GM12878 (cell line): ENCODE results near the gene C9orf72. TPM values are rescaled to one million over a fixed set of nuclear protein-coding genes. Genes with fewer than 3 reads are reported as not detected.

ENCODE experiments used
- CREB1 ChIP-seq: IDR thresholded peaks from 2 replicates; pipeline ENCODE4 v1.6.1; 2012; ENCODE audit warnings: low read depth, mild to moderate bottlenecking, inconsistent platforms
- CUX1 ChIP-seq: IDR thresholded peaks from 2 replicates; pipeline ENCODE4 v1.6.1; 2012; ENCODE audit warnings: improper control_type of control experiment, low read depth, low read length; ENCODE audit not compliant: insufficient replicate concordance
- EGR1 ChIP-seq, 2 experiments: IDR thresholded peaks; 1 replicate in 1 of 2; 2 replicates in 1 of 2; pipeline ENCODE4 v1.6.1; 2011 to 2012; ENCODE audit warnings: low read depth in 2 of 2, low read length in 2 of 2, borderline replicate concordance in 1 of 2, mild to moderate bottlenecking in 1 of 2, moderate library complexity in 1 of 2
- ELK1 ChIP-seq: IDR thresholded peaks from 2 replicates; pipeline ENCODE4 v1.6.1; 2012; ENCODE audit warnings: low read depth, low read length, improper control_type of control experiment
- ESRRA ChIP-seq: IDR thresholded peaks from 2 replicates; pipeline ENCODE4 v1.6.1; 2012; ENCODE audit warnings: mild to moderate bottlenecking, low read length, improper control_type of control experiment
- FOS ChIP-seq: IDR thresholded peaks from 3 replicates; pipeline ENCODE4 v1.6.1; 2011; ENCODE audit warnings: borderline replicate concordance; ENCODE audit not compliant: insufficient read length; ENCODE audit errors: extremely low read depth
- IKZF2 ChIP-seq, 2 experiments: fragments of 450-650 bp; IDR thresholded peaks; 2 replicates each; pipeline ENCODE4 v1.6.1; 2017; ENCODE audit warnings: mild to moderate bottlenecking in 2 of 2, moderate library complexity in 2 of 2
- JUND ChIP-seq: IDR thresholded peaks from 2 replicates; pipeline ENCODE4 v1.6.1; 2012; ENCODE audit warnings: low read depth, mild to moderate bottlenecking, low read length, improper control_type of control experiment, moderate library complexity
- MEF2B ChIP-seq: fragments of 450-650 bp; IDR thresholded peaks from 2 replicates; pipeline ENCODE4 v1.6.1; 2018; ENCODE audit warnings: mild to moderate bottlenecking, moderate library complexity; ENCODE audit not compliant: partially characterized antibody, poor library complexity, severe bottlenecking
- NR2C2 ChIP-seq: IDR thresholded peaks from 2 replicates; pipeline ENCODE4 v1.6.1; 2011; ENCODE audit warnings: borderline replicate concordance, low read depth; ENCODE audit not compliant: control insufficient read depth, insufficient read length
- PML ChIP-seq: IDR thresholded peaks from 2 replicates; pipeline ENCODE4 v1.6.1; 2012; ENCODE audit warnings: low read length, inconsistent platforms
- RAD21 ChIP-seq: IDR thresholded peaks from 2 replicates; pipeline ENCODE4 v1.6.1; 2011; ENCODE audit warnings: mild to moderate bottlenecking, low read depth, low read length, moderate library complexity; ENCODE audit not compliant: insufficient read depth
- STAT3 ChIP-seq: IDR thresholded peaks from 2 replicates; pipeline ENCODE4 v1.6.1; 2011; ENCODE audit warnings: low read depth, low read length, improper control_type of control experiment
- TAF1 ChIP-seq: IDR thresholded peaks from 2 replicates; pipeline ENCODE4 v1.6.1; 2011; ENCODE audit warnings: mild to moderate bottlenecking, low read depth, low read length, borderline replicate concordance
- ZBED1 ChIP-seq: IDR thresholded peaks from 2 replicates; pipeline ENCODE4 v1.6.1; 2016; ENCODE audit warnings: borderline replicate concordance
- polyA plus RNA-seq, 11 experiments: library from polyadenylated mRNA; depleted of rRNA in 4 of 11; unstranded in 6 of 11; stranded (reverse) in 5 of 11; fragments of >200 nt; fragmentation: Nextera tagmentation in 4 of 11; fragmentation: Illumina TruSeq in 1 of 11; extraction: Ambion mirVana in 4 of 11; extraction: Trizol in 1 of 11; gene quantifications; 1 replicate in 1 of 11; 2 replicates in 10 of 11; pipeline versions ENCODE4 v1.2.1 to v1.2.3, GENCODE V29; 2011 to 2016; ENCODE audit warnings: inconsistent platforms in 2 of 11, missing spikeins in 2 of 11, low read depth in 1 of 11
- total RNA-seq, 4 experiments: library from RNA; depleted of rRNA in 3 of 4; stranded (reverse); fragments of >200 nt in 3 of 4; fragmentation: Illumina TruSeq in 1 of 4; extraction: Trizol in 1 of 4; gene quantifications; 2 replicates each; pipeline versions ENCODE4 v1.2.1 to v1.2.3, GENCODE V29; 2013 to 2021

C9orf72 gene
- total and polyA plus RNA-seq, 10 of the 15 experiments (the other 5 are each of a cell fraction or from before 2014, with no cell fraction given) = 4.8 to 9.0 (median 6.4) TPM

- TF ChIP-seq CUX1 (no peak), ESRRA (no peak), EGR1 (IDR thresholded peaks at IDR 0.05; ENCODE audit: borderline replicate concordance in 1 of 2, low read depth in 2 of 2, low read length in 2 of 2) (no peak), MEF2B (no peak), RAD21 (no peak), STAT3 (no peak), CREB1 (peak; percentile 56; the same call in 1 of the 2 replicates), NR2C2 (no peak), ELK1 (no peak), JUND (no peak), TAF1 (0 out of 2 replicates have a peak, but pooled peaks have one; percentile 11), FOS (no peak), PML (0 out of 2 replicates have a peak, but pooled peaks have one; percentile 42), IKZF2 (IDR thresholded peaks at IDR 0.05) (no peak), ZBED1 (no peak)
- TF ChIP-seq, all 136 proteins: peak for 5
Measured at GRCh38 chr9:27572566-27572917, 739 bp downstream of the C9orf72 start (continued).
